HG02870 (cell line): ENCODE measurements around the gene PIM1.
A peak's percentile ranks its signal among the peaks of the same experiment; 100 is the strongest.
"Not testable (repeated sequence)": the region's sequence is repeated elsewhere in the genome, so short reads cannot be mapped to it uniquely, and the experiment has no call there.

Source experiments
- ATAC-seq: cut with Tn5 transposase; IDR thresholded peaks from one replicate; pipeline ENCODE4 v1.9.1; 2021; ENCODE audit warnings: mild to moderate bottlenecking, moderate library complexity; ENCODE audit not compliant: unreplicated experiment

The PIM1 gene

GRCh38 chr6:37169496-37170272, at the start of gene PIM1:
TSS of gene PIM1 (plus strand) at chr6:37170152. CDS start at chr6:37170576, 424 bp downstream.
- peak; percentile 70 for ATAC-seq

GRCh38 chr6:37121556-37121955, 48.4 kb upstream of the PIM1 start:
- ATAC-seq, result no peak

DNA sequence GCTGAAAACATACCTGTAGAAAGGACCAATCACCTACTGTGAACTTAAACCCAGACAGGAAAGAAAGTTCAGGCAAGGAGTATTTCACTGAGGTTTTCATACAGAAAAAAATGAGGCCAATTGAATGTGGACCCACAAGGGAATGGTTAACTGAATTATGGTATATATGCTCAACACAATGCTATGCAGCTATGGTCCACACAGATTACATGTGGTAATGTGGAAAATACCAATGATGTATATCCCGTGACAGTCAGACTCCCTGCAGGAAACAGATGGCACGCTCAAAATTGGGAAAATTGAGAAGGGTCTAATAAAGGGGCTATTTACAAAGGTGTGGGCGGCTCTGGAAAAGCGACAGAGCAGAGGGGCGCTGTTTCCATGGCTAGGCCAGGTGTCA, 47.1 kb upstream of the PIM1 start:
- ATAC-seq, result no peak

- ATAC-seq, result no peak
Measured at GRCh38 chr6:37123957-37124729, 45.8 kb upstream of the PIM1 start.

GRCh38 chr6:37125774-37126492, 44.0 kb upstream of the PIM1 start:
- ATAC-seq, result no peak

- ATAC-seq, result no peak
Measured at GRCh38 chr6:37126493-37126958, 43.4 kb upstream of the PIM1 start.

DNA sequence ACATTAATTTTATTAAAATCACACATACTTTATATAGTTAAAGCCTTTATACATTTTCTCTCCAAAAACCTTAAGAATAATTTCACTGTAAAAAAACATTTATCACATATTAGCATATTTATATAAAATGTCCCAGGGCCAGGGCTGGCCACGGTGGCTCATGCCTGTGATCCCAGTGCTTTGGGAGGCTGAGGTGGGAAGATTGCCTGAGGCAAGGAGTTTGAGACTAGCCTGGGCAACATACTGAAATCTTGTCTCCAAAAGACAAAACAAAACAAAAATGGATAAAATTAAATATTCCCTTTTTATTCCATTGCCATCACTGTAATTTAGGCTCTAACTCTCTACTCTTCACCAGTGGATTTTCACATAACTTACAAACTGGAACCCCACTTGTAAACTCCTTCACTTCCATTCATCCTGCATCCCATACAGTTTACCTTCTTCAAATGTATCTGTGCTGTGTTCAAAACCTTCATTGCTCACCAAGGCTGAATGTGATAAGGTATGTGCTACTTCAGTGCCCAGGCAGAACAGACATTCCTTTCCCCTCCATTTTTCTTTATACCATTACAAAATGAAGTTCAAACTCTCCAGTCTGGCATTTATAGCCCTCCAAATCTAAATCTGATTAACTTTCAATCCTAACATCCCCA, 42.9 kb upstream of the PIM1 start:
- ATAC-seq, result no peak

- no peak for ATAC-seq
Measured at GRCh38 chr6:37127961-37128862, 41.7 kb upstream of the PIM1 start.

DNA sequence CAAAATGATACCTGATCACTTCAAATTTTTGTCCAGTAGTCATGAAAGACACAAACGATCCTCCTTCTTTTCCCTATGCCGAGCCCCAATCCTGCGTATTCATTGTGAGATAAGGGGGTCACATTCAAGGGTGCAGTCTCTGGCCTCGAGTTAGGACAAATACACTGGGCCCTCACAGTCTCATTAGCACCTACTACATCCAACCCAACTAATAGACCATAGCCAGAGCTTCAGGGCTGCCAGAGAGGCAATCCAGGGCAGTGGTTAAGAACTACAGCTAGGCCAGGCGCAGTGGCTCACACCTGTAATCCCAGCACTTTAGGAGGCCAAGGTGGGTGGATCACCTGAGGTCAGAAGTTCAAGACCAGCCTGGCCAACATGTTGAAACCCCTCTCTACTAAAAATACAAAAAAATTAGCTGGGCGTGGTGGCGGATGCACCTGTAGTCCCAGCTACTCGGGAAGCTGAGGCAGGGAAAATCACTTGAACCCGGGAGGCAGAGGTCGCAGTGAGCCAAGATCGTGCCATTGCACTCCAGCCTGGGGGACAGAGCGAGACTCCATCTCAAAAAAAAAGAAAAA, 41.0 kb upstream of the PIM1 start:
- ATAC-seq, result not testable (repeated sequence)

DNA sequence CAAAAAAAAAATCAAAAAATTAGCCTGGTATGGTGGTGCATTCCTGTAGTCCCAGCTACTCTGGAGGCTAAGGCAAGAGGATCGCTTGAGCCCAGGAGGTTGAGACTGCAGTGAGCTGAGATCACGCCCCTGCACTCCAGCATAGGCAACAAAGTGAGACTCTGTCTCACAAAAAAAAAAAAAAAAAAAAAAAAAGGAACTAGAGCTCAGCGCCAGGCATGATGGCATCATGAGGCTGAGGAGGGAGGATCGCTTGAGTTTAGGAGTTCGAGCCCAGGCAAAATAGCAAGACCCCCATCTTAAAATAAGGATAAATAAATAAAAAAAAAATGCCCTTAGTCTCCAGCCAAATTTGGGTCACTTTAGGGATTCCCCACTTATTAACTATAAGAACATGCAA, 40.4 kb upstream of the PIM1 start:
- no peak for ATAC-seq

DNA sequence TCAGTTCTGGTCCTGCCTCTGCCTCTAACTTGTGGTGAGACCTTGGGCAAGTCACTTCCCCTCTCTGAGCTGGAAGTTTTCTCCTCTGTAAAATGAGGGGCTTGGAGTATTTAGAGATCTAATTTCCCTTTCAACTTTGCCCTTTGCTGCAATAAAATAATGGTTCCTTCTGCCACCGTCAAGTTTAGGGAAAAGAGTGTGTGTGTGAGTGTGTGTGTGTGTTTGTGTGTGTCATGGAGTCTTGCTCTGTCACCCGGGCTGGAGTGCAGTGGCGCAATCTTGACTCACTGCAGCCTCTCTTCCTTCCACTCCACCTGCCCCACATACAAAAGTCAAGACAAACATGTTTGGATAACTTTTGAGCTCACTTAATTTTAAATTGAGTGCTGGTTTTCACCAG, 39.2 kb upstream of the PIM1 start:
- no peak for ATAC-seq

- no peak for ATAC-seq
Measured at GRCh38 chr6:37131104-37131959, 38.6 kb upstream of the PIM1 start.

DNA sequence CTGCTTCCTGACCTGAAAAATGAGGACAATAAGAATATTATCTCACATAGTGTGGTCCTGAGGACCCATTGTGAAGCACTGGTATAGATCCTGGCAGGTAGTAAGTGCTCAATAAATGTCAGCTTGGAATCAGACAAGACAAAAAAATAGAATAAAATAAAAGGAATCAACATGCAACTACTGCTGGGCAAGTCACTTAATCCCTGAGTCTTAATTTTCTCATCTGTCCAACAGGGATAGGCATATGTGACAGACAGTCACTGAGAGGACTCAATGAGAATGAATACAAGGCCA, 38.0 kb upstream of the PIM1 start:
- ATAC-seq, result no peak

GRCh38 chr6:37134036-37134395, 35.9 kb upstream of the PIM1 start:
- ATAC-seq, result no peak

- no peak for ATAC-seq
Measured at GRCh38 chr6:37134396-37135191, 35.4 kb upstream of the PIM1 start.

GRCh38 chr6:37135835-37136694, 33.9 kb upstream of the PIM1 start:
- ATAC-seq, result no peak

DNA sequence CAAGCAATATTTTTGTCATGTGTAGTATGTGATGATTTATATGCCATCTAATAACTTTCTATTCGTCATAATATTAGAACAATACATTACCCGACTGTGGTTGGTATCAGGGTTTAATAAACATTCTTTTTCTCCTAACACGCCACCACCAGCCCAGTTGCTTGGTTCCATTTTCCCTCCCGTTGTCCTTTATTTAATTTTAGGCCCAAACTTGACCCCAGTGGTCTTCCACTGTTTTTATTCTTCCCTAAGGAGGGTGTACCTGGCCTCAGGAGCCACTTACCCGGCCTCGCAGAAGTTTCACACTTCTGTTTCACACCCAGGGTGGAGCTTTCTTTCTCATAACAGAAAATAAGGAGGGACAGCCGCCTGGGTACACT, 33.1 kb upstream of the PIM1 start:
- ATAC-seq, result no peak
